ENCODE data around the gene PTPRK.

Gene PTPRK

DNA sequence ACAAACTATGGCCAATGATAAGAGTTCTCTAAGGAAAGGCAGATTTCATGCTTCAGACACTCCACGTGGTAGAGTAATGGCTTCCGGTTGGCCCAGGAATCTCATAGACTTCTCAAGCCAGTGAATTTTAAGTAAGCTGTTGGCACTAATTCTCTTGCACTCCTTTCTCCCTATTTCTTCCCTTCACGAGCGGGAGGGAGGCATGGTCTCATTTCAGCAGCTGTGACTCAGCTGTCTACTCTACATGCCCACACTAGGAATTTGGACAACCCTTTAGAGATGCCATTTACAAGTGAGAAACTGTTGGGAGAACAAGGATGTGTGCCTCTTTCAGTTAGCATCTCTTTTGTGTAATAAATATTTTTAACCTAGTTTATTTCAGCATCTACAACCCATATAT is 107.7 kb downstream of the PTPRK start:
- no peak overlapping the region for H3K27ac ChIP-seq (ENCODE audit: low read depth, low read length)
- no peak overlapping the region for H3K4me3 ChIP-seq (ENCODE audit: low read depth, low read length)
- no peaks in the 10 kb centered on the region for H3K36me3 ChIP-seq (ENCODE audit: control insufficient read depth, insufficient read depth, low read length)
- H3K27me3 ChIP-seq (ENCODE audit: control insufficient read depth, insufficient read depth, low read length) = no peaks in the 10 kb centered on the region
- no peak overlapping the region for H3K9ac ChIP-seq (ENCODE audit: low read depth, low read length)
- no peaks in the 10 kb centered on the region for H3K9me3 ChIP-seq (ENCODE audit: control insufficient read depth, insufficient read depth, low read length)
- peaks cover 9% of the 10 kb centered on the region for H3K4me1 ChIP-seq (ENCODE audit: control insufficient read depth, insufficient read depth, low read length)

DNA sequence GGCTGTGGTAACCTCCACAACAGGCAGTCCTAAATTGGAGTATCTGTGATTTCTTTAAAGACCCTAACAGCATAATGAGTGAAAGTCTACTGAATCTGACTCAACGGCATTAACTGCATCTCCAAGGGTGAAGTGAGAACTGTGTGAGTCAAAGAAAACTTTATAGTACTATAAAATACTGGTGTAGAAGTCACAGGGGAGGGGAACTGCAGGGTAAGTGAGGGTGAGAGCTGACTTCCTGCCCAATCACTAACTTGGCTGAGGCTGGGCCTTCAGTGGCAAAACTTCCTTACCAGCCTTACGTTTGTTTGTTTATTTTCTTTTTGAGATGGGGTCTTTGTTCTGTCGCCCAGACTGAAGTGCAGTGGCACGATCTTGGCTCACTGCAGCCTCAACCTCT is 109.8 kb downstream of the PTPRK start:
- H3K9me3 ChIP-seq (ENCODE audit: control insufficient read depth, insufficient read depth, low read length) = no peaks in the 10 kb centered on the region
- H3K36me3 ChIP-seq (ENCODE audit: control insufficient read depth, insufficient read depth, low read length) = no peaks in the 10 kb centered on the region
- H3K9ac ChIP-seq (ENCODE audit: low read depth, low read length) = no peak overlapping the region
- H3K4me1 ChIP-seq (ENCODE audit: control insufficient read depth, insufficient read depth, low read length) = peaks cover 9% of the 10 kb centered on the region
- H3K4me3 ChIP-seq (ENCODE audit: low read depth, low read length) = no peak overlapping the region
- H3K27me3 ChIP-seq (ENCODE audit: control insufficient read depth, insufficient read depth, low read length) = no peaks in the 10 kb centered on the region
- no peak overlapping the region for H3K27ac ChIP-seq (ENCODE audit: low read depth, low read length)

- Histone ChIP-seq H3K9me3 (ENCODE audit: control insufficient read depth, insufficient read depth, low read length) (no peaks in the 10 kb centered on the region), H3K36me3 (ENCODE audit: control insufficient read depth, insufficient read depth, low read length) (no peaks in the 10 kb centered on the region), H3K4me1 (ENCODE audit: control insufficient read depth, insufficient read depth, low read length) (peaks cover 9% of the 10 kb centered on the region), H3K27ac (ENCODE audit: low read depth, low read length) (no peak overlapping the region), H3K27me3 (ENCODE audit: control insufficient read depth, insufficient read depth, low read length) (no peaks in the 10 kb centered on the region), H3K9ac (ENCODE audit: low read depth, low read length) (no peak overlapping the region), H3K4me3 (ENCODE audit: low read depth, low read length) (no peak overlapping the region)
Measured at GRCh38 chr6:128409003-128409402, 111.4 kb downstream of the PTPRK start.

GRCh38 chr6:128406453-128406852 is 113.9 kb downstream of the PTPRK start:
- H3K4me3 ChIP-seq (ENCODE audit: low read depth, low read length) = no peak overlapping the region
- no peaks in the 10 kb centered on the region for H3K9me3 ChIP-seq (ENCODE audit: control insufficient read depth, insufficient read depth, low read length)
- H3K36me3 ChIP-seq (ENCODE audit: control insufficient read depth, insufficient read depth, low read length) = no peaks in the 10 kb centered on the region
- H3K9ac ChIP-seq (ENCODE audit: low read depth, low read length) = no peak overlapping the region
- no peaks in the 10 kb centered on the region for H3K27me3 ChIP-seq (ENCODE audit: control insufficient read depth, insufficient read depth, low read length)
- no peak overlapping the region for H3K27ac ChIP-seq (ENCODE audit: low read depth, low read length)
- H3K4me1 ChIP-seq (ENCODE audit: control insufficient read depth, insufficient read depth, low read length) = no peaks in the 10 kb centered on the region; the same call in 1 of the 2 replicates

DNA sequence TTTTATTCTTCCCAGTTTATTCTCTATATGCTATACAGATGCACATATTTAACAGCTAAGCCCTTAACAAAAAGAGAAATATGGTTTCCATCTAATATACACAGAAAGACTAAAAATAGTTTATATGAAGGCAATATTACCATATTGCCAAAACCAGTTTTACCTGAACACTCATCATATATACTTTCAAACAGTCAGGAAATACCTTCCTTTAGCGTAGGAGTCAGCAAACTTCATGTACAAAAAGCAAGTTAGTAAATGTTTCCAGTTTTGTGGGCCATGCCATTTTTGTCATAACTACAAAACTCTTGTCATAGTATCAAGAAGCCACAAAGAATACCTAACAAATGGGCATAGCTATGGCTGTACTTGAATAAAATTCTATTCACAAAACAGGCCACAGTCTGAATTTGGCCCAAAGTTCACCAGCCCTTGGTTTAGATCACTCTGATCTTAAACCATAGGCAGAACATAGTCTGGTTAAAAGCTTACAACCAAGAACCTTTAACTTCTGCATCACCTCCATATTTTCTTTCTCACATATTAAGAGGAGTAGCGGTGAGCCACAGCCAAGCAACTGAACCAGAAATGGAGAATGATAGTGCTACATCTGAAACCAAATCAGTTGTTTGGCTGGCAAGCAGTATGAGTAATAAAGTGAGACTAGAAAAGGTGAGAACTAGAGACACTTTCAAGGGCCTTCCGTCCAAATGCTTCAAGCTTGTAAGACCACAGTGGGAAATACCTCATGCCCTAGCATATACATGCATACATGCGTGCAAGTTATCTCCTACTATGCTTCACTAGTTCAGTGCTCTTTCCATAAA is 116.6 kb downstream of the PTPRK start:
- Histone ChIP-seq H3K27ac (ENCODE audit: low read depth, low read length) (no peak overlapping the region), H3K4me1 (ENCODE audit: control insufficient read depth, insufficient read depth, low read length) (peaks cover 8% of the 10 kb centered on the region; the same call in 1 of the 2 replicates), H3K36me3 (ENCODE audit: control insufficient read depth, insufficient read depth, low read length) (no peaks in the 10 kb centered on the region), H3K9ac (ENCODE audit: low read depth, low read length) (no peak overlapping the region), H3K27me3 (ENCODE audit: control insufficient read depth, insufficient read depth, low read length) (no peaks in the 10 kb centered on the region), H3K4me3 (ENCODE audit: low read depth, low read length) (no peak overlapping the region), H3K9me3 (ENCODE audit: control insufficient read depth, insufficient read depth, low read length) (no peaks in the 10 kb centered on the region)

- Histone ChIP-seq H3K4me1 (ENCODE audit: control insufficient read depth, insufficient read depth, low read length) (peaks cover 8% of the 10 kb centered on the region; the same call in 1 of the 2 replicates), H3K9ac (ENCODE audit: low read depth, low read length) (no peak overlapping the region), H3K27me3 (ENCODE audit: control insufficient read depth, insufficient read depth, low read length) (no peaks in the 10 kb centered on the region), H3K9me3 (ENCODE audit: control insufficient read depth, insufficient read depth, low read length) (no peaks in the 10 kb centered on the region), H3K4me3 (ENCODE audit: low read depth, low read length) (no peak overlapping the region), H3K36me3 (ENCODE audit: control insufficient read depth, insufficient read depth, low read length) (0 out of 2 replicates have a peak, but pooled peaks cover 2% of the 10 kb centered on the region), H3K27ac (ENCODE audit: low read depth, low read length) (no peak overlapping the region)
Measured at GRCh38 chr6:128400875-128401274, 119.5 kb downstream of the PTPRK start.

GRCh38 chr6:128397996-128398395 is 122.4 kb downstream of the PTPRK start:
- Histone ChIP-seq H3K9me3 (ENCODE audit: control insufficient read depth, insufficient read depth, low read length) (no peaks in the 10 kb centered on the region), H3K27me3 (ENCODE audit: control insufficient read depth, insufficient read depth, low read length) (no peaks in the 10 kb centered on the region), H3K27ac (ENCODE audit: low read depth, low read length) (no peak overlapping the region), H3K4me1 (ENCODE audit: control insufficient read depth, insufficient read depth, low read length) (peaks cover 8% of the 10 kb centered on the region; the same call in 1 of the 2 replicates), H3K4me3 (ENCODE audit: low read depth, low read length) (no peak overlapping the region), H3K9ac (ENCODE audit: low read depth, low read length) (no peak overlapping the region), H3K36me3 (ENCODE audit: control insufficient read depth, insufficient read depth, low read length) (0 out of 2 replicates have a peak, but pooled peaks cover 2% of the 10 kb centered on the region)

DNA sequence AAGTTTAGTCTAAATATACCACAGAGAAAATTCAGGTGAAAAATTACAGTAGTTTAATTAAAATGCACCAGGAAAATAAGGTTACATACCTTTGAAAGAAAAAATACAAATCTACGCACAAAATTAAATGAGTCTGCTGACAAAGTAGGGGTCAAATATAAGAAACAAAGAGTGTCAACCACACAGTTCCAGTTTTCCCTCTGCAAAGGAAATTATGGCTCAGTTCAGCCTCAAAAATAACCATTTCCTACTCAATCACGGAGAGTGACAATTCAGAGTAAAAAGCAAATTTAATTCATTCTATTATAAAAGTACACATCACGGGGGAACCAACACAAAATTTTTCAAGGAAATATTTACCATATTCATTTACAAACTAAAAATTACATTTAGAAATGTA is 124.8 kb downstream of the PTPRK start:
- Histone ChIP-seq H3K27ac (ENCODE audit: low read depth, low read length) (no peak overlapping the region), H3K4me1 (ENCODE audit: control insufficient read depth, insufficient read depth, low read length) (peaks cover 8% of the 10 kb centered on the region; the same call in 1 of the 2 replicates), H3K9me3 (ENCODE audit: control insufficient read depth, insufficient read depth, low read length) (no peaks in the 10 kb centered on the region), H3K36me3 (ENCODE audit: control insufficient read depth, insufficient read depth, low read length) (0 out of 2 replicates have a peak, but pooled peaks cover 2% of the 10 kb centered on the region), H3K4me3 (ENCODE audit: low read depth, low read length) (no peak overlapping the region), H3K9ac (ENCODE audit: low read depth, low read length) (no peak overlapping the region), H3K27me3 (ENCODE audit: control insufficient read depth, insufficient read depth, low read length) (no peaks in the 10 kb centered on the region)

DNA sequence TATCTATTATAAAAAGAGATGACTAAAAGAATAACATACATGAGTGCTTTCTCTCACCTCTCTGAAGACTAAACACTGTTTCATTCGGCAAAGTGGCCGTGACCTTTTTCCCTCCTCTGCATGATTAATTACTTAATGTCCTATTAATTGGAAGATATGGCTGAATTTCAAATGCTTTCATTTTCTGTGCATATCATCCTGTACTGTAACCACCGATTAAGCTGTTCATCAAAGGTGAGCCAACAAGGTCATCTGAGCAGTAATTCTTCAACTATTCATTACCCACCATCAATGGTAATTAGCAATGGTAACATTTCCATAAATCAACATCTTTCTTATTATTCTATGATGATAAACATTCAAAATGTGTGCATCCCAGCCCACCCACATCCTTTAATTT is 125.2 kb downstream of the PTPRK start:
- H3K9ac ChIP-seq (ENCODE audit: low read depth, low read length) = no peak overlapping the region
- peaks cover 8% of the 10 kb centered on the region; the same call in 1 of the 2 replicates for H3K4me1 ChIP-seq (ENCODE audit: control insufficient read depth, insufficient read depth, low read length)
- 0 out of 2 replicates have a peak, but pooled peaks cover 2% of the 10 kb centered on the region for H3K36me3 ChIP-seq (ENCODE audit: control insufficient read depth, insufficient read depth, low read length)
- H3K4me3 ChIP-seq (ENCODE audit: low read depth, low read length) = no peak overlapping the region
- H3K9me3 ChIP-seq (ENCODE audit: control insufficient read depth, insufficient read depth, low read length) = no peaks in the 10 kb centered on the region
- no peaks in the 10 kb centered on the region for H3K27me3 ChIP-seq (ENCODE audit: control insufficient read depth, insufficient read depth, low read length)
- no peak overlapping the region for H3K27ac ChIP-seq (ENCODE audit: low read depth, low read length)

DNA sequence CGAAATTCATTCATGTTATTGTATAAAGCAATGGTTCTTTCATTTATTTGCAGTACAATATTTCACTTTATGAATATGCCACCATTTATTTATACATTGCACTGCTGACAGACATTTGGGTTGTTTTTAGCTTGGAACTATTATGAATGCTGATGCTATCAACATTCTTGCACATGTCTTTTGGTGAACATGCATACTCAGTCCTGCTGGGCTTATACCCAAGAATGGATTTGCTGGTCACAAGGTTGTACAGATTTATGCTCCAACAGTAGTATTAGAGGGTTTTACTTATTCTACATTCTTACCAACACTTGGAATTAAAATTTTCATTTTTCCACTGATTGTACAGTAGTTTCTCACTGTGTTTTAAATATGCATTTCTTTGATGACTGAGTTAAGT is 126.2 kb downstream of the PTPRK start:
- H3K9ac ChIP-seq (ENCODE audit: low read depth, low read length) = no peak overlapping the region
- peaks cover 3% of the 10 kb centered on the region; the same call in 1 of the 2 replicates for H3K4me1 ChIP-seq (ENCODE audit: control insufficient read depth, insufficient read depth, low read length)
- no peaks in the 10 kb centered on the region for H3K9me3 ChIP-seq (ENCODE audit: control insufficient read depth, insufficient read depth, low read length)
- 0 out of 2 replicates have a peak, but pooled peaks cover 2% of the 10 kb centered on the region for H3K36me3 ChIP-seq (ENCODE audit: control insufficient read depth, insufficient read depth, low read length)
- H3K27me3 ChIP-seq (ENCODE audit: control insufficient read depth, insufficient read depth, low read length) = no peaks in the 10 kb centered on the region
- no peak overlapping the region for H3K27ac ChIP-seq (ENCODE audit: low read depth, low read length)
- no peak overlapping the region for H3K4me3 ChIP-seq (ENCODE audit: low read depth, low read length)

DNA sequence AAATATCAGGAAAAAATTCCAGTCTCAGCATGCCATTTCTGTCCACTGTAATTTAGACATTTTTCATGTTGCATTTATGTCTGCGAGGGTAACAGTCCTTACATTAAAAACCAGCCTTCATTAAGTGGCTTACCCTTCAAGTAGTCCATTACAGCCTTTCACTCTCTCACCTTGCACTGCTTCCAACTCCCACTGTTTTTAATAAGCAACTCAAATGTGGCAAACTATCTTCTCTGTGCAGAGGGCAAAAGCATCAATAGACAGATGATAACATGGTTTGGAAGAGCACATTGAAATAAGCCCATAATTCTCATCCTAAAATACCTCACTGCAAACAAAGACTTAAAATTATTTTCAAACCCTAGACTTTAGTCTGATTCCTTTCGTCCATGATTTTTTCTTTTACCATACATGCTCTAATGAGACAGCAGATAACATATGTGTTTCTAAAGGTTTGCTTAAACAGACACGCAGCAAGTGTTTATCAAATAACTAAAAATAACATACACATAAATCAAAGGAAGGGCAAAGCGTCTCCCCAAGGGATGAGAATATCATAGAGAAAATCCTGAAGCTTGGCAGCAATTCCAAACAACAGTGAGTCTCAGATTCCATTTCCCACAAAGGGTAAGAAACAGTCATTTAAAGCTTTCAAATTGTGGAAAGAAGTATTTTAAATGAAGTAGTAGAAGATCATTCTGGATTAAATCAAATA is 130.4 kb downstream of the PTPRK start:
- Histone ChIP-seq H3K4me3 (ENCODE audit: low read depth, low read length) (no peak overlapping the region), H3K36me3 (ENCODE audit: control insufficient read depth, insufficient read depth, low read length) (no peaks in the 10 kb centered on the region), H3K9ac (ENCODE audit: low read depth, low read length) (no peak overlapping the region), H3K4me1 (ENCODE audit: control insufficient read depth, insufficient read depth, low read length) (no peaks in the 10 kb centered on the region), H3K27me3 (ENCODE audit: control insufficient read depth, insufficient read depth, low read length) (no peaks in the 10 kb centered on the region), H3K27ac (ENCODE audit: low read depth, low read length) (no peak overlapping the region), H3K9me3 (ENCODE audit: control insufficient read depth, insufficient read depth, low read length) (no peaks in the 10 kb centered on the region)
